T follicular helper cell (primary cell): Measurements from ENCODE around the gene TOP2B.

Experiments used
- DNase-seq: peaks from one replicate; pipeline ENCODE4 v3.0.0-alpha.2; 2020; ENCODE audit warnings: low read depth

Gene TOP2B

DNA sequence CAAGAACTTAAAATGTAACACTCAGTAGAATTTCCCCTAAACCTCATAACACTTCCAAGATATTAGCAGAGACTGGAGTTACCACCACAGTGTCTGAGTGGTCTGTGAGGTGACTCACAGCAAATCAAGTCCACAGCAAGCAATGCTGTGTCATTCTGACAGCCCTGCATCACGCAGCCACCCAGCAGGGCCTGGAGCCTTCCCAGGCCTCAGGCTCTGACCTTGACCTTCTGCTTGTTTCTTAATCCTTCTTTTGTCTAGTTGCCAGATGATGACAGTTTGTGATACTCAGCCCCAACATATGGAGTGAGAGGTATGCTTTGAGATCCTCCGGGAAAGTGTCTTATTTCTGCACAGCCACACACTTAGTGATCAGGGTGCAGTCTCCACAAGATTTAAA, 82.5 kb downstream of the TOP2B start:
- DNase-seq = no peak

DNA sequence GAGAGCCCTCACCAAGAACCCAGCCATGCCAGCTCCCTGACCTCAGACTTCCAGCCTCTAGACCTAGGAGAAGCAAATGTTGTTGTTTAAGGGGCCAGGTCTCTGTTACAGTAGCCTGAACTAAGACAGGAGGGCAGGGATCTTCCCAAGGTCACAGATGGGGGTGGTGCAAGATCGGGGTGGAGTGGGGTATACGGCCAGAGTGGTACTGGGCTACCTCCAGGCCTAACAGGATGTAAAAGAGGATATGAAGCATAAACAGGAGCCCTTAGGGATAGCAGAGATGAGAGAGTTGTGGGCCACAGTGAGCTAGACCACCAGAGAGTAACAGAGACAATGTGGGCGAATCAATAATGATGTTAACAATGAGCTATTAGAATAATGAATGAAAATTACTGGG, 82.9 kb downstream of the TOP2B start:
- DNase-seq = no peak

DNA sequence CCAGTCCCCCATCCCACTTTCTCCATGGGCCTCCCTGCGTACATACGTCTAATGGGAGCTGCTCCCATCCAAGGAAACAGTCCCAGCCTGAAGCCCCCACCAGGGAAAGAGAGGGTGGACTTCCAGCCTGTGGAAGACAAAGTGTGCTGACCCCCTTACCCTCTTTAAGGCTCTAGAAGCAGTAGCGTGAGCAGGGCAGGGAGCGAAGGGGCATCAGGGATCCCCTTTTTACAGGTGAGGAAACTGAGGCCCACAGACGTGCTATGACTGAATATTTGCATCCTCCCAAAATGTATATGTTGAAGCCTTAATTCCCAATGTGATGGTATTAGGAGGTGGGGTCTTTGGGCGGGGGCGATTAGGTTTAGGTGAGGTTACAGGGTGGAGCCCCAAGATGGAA, 83.4 kb downstream of the TOP2B start:
- DNase-seq = no peak

DNA sequence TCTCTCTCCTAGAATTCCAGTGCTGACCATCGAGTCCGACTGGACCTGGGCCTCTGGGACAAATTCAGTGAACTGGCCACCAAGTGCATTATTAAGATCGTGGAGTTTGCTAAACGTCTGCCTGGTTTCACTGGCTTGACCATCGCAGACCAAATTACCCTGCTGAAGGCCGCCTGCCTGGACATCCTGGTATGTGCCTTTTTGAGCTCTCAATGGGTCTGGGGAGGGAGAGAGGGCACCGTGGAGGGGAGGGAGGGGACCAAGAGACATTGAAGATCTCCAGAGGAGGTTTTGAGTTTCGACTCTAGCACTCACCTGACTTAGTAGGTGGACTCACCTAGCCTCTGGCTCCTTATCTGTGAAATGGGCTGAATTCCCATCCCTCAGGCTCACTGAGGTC, 84.2 kb downstream of the TOP2B start:
- no peak for DNase-seq

DNA sequence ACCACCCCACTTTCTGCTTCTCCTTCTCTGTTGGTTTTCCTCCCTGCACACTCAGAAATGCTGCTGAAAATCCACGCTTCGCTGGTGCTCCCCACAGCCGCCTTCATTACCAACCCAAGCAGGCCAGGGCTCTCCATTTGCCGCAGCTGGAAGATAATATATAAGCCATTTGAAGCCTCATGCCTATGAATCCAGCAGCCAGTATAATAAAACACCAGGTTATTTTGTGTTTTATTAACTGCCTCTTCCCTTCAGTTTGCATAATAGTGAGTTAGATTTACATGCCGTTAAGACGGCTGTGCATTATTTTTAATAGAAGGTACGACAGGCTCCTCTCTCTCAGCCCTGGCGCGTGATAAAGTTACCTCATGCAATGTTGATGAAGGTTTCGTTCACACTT, 86.6 kb downstream of the TOP2B start:
- DNase-seq = no peak

DNA sequence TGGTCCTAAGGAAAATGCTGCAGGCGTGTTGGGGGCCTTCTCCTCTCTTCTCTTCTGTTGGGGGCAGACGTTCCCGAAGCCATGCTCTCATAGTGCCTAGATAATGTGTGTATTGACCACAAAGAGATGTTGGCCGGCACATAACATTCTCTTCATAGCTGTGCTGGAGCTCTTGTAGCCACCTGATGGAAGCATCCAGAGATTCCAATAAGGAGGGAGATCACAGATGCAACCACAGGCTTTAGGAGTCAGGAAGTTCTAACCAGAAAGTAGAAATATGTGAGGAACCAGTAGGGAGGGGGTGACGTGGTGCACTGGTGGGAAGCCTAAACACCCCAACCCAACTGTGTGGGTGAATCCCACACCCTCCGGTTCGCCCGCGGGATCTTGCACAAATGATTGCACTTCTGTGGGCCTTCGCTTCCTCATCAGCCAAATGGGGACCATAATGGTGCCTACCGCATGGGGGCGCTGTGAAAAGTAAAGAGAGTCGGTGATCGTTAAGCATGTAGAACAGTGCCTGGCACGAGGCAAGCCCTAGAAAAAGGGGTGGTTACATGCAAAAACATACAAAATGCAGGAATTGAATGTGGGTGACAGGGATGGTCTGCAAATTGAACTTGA, 87.8 kb downstream of the TOP2B start:
- no peak for DNase-seq

DNA sequence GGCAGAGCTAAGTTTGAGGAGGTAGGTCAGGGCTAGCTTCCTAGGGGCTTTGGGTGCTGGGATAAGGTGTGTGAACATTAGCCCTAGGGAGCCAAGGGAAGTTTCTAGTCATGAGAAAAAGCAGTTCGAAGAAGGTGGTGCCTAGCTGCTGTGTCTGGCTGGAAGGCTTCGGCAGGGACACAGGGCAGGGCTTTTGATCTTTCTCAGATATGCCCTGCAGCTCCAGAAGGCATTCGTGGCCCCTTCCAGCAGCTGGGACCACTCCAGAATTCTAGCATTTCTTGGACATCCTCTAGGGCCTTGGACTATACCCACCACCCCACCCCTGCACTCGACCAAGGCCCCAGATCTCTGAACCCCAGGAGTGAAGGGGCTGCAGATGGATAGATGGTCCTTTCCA, 88.6 kb downstream of the TOP2B start:
- DNase-seq = no peak

DNA sequence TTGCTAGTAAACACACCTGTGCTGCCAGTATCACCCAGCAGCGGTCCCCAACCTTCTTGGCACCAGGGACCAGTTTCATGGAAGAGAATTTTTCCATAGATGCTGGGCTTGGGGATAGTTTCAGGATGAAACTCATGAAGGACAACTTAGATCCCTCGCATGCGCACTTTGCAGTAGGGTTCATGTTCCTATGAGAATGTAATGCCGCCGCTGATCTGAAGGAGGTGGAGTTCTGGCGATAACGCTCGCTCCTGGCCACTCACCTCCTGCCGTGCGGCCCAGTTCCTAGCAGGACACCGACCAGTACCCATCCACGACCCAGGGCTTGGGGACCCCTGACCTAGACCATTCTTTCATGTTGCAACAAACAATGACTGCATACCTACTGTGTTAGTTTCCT, 89.7 kb downstream of the TOP2B start:
- DNase-seq = no peak

DNA sequence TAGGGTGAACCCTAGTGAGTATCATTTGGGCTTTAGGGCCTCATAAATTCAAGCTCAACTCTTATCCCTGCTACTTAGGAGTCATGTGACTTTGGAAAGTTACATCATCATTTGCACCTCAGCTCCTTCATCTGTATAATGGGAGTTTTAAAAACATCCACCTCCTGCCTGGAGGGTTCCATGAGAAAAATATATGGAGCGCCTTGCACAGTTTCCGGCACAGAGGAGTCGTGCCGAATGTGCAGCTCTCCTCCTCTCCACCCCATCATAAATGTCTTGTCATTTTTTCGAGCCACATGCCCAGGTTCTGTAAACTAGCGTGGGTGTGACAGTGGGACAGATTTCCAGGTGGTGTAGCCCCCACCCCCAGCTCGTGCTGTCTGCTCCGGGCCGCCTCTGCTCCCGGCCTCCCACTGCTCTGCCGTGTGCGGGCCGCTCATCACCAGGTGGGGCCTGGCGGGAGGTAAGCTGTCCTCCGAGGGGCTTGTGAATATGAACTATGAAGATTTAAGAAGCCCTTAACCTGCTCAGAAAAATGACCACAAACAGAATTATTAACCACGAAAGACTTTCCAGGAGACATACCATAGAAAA, 90.4 kb downstream of the TOP2B start:
- DNase-seq = no peak

DNA sequence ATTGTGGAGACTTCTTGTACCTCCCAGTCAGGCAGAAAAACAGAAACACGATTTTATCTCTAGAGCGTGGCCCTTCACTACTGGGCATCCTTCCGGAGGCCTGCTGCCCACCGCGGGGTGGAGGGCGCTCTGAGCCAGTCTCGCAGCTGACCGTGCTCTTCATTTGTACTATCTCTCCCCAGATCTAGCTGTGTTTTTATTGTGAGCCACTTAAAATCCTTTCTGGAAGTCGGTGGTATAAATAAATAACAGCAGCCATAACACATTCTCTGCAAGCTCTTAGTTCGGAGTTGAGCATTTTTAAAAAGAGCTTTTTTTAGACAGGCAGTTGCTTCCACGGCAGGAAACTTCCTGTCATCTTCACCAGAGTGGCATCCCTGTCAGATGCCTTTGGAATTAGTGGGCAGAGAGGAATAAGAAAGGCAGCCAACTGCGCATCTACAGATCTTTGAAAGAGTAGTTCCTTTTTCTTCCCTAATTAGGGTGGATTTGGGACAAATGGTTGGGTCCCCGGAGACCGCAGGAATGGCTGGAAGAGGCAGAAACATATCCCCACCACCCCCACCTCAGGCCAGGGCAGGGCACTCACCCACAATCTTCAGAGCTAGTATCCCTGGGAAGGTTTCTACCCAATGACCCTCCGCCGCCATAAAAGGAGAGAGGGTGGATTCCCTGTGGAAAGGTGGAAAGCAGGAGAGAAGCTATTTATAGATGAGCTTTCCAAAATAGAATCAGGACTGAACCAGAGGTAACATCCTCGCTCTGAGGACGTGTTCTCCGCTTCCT, 91.1 kb downstream of the TOP2B start:
- DNase-seq = no peak

DNA sequence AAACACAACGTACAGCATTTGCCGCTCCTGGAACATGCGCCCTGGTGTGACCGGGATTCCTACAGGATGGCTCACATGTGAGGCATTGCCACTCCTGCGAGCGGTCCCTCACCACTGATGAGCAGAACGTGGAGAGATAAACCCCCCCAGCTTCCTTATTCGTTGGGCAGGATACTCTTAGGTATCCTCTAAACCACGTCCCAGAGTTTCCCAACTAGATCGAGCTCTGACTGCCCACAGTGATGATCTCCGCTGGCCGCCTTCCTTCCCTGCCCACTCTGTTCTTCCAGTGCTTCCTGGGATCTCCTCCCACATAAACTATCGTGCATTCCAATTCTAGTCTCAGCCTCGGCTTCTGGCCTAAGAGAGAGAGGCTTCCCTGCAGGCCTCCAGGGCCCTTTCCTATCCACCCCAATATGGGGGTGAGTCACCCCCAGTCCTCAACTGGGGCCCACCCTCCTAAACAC, 91.8 kb downstream of the TOP2B start:
- no peak for DNase-seq

DNA sequence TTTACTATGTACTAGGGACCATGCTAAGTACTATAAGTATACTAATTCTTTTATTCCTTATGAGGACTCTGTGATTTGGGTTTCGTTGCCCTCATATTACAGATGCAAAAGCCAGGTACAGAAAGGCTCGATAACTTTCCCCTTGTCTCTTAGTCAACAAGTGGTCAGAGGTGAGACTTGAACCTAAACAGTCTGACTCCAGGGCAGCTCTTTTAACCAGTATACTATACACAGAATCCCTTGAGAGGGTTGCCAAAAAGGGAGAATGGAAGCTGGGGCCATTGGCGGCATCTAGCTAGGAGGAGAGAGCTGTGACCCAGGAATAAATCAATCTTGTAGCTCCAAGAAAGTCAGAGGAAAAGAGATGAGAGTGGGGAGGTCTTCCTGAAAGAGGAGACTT, 92.4 kb downstream of the TOP2B start:
- DNase-seq = no peak

DNA sequence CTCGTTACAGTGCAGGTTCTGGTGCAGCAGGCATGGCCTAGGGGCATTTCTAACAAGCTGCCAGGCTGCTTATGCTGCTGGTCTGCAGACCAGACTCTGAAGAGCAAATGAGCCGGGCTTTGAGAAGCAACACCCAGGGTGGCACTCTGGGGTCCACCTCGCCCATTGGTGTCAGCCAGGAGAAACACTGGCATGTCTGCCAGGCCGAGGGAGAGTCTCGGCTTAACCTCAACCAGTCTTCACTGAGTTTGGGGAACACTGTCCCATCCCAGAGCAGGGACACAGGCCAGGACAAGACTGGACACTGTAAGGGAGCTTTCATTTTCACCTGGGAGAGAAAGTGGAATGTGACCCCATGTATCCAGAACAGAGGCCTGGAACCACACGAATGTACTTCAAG, 93.4 kb downstream of the TOP2B start:
- DNase-seq = no peak

DNA sequence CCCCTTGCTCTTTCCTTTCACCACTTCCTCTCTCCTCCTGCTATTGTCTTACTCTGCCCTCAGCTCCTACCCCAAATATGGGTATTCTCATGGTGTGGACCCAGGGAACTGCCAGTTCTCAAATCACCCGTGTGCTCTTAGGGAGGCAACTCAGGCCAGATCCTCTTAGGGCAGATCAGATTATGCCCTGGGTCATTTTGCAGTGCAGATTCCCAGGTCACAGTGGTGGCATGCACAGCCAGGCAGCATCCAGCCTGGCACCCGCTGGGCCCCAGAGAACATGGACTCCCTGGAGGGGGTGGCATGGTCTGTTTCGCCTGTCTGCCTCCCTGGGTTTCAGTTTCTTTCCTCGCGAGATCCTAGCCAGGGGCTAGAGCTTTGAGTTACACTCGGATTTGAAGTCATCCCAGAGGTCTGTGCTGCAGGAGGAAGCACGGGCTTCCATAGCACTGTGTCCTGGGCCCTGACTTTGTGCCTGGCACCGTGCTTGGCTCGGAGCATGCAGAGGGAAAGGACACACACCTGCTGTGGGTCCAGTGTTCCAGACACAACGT, 96.1 kb downstream of the TOP2B start:
- DNase-seq = no peak

DNA sequence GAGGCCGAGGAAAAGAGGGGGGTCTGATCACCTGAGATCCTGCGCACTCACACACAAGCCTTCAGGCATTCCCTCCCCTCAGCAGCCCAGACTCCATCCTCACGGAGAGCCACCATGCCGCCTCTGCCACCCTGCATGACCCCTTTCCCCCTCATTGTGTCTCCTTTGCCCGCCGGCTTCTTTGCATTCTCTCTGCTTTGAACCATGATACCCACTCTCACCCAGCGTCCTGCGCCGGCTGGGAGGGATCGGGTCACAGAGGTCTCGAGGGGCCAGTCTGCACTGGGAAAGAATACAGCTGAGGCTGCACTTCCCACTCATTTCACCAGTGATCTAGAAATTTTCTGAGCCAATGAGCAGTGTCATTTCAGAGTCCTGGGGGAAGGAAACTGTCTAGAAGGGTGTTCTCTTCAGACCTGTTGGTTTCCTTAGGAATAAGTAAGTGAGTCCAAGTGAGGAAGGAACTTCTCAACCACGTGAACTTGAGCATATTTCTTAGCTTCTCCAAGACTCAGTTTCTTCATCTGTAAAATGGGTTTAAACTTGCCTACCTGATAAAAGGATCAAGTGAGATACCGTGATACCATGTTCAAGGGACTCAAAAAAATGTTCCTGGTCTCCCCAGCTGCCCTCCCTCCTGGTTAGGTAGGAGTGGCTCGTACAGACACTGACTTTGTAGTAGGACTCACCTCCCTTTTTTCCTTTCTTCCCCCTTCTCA, 96.7 kb downstream of the TOP2B start:
- no peak for DNase-seq

DNA sequence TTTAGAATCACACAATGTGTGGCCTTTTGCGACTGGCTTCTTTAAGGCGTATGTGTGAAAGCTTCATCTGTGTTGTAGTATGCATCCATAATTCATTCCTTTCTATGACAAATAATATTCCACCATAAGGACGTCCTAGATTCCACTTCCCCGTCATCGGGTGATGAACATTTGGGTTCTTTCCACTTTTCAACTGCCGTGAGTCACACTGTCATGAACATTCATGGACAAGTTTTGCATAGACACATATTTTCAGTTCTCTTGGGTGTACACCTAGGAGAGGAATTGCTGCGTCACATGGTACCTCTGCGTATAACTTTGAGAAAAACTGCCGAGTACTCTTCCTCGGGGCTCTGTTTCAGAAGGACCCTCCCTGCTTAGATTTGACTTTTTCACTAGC, 97.3 kb downstream of the TOP2B start:
- no peak for DNase-seq

DNA sequence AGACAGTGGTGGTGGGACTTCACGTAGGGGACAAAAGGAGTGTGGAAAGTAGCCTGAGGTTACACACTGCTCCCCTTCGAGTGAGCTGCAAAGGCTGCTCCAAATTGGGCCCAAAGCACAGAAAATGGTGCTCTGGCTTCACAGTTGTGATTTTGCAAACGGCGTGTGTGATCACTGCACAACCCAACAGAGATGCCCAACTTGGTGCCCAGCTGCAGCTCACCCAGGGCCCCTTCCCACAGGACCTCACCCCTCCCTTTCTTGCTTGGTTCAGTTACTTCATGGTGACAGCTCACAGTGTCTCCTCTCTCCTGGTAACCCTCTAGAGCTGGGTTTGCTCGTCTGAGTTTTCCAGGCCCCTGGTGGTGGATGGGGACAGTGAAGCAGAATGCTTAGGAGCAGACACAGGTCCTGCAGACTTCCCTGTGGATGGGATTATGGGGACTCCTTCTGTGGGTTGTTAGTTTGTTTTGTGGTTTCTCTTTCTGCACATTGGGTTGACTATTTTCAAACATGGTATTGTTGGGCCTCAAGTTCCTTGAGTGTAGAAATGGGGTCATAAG, 98.3 kb downstream of the TOP2B start:
- DNase-seq = no peak

DNA sequence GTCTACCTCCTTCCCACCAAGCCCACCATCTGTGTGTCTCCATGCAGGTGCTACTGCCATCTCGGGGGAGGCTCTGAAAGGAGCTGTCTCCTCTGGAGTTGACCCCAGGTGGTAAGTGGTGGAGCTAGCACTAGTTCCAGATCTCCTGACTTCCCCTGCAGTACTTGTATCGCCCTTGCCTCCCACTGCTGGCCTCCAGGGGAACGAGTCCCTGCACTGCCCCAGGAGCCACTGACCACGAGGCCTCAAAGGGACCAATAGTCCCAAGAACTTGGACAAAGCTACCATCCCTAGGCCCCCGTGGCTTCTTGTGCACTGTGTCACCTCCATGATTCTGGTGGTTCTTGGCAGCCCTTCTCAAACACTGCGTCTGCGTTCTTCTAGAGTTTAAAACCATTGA, 98.9 kb downstream of the TOP2B start:
- DNase-seq = no peak

DNA sequence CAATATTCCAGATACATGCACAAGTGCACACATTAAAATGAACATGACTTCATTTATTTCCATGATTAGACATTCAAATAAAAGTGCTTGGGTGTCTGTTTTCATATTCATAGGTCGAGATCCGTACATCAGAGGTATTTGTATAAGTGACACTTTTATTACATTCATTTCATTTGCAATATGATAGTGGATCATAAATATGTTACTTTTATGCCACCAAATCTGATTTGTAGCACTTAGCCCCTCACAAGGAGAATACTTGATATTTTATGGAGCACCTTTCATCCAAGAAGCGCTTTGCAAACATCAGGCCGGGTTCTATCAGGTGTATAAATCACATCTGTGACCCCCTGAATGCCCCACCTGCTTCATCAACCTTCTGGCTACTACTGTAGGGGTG, 100.6 kb downstream of the TOP2B start:
- no peak for DNase-seq

DNA sequence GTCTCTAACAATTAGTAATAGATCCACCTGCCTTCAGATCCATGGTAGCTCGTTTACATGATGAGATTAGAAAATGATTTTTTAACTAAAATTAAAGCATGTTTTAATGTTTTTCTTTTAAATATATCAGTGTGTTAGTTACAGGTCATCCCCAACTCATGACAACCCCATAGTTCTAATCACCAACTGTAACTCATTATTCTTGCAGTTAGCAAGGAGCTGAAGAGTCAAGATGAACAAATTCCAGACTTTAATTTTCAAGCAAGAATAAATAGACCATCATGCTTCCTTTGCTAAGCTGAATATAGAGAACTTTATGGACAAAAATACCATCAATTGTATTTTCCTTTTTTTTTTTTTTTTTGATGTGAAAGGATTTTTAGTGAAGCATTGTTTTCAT, 101.1 kb downstream of the TOP2B start:
- no peak for DNase-seq

DNA sequence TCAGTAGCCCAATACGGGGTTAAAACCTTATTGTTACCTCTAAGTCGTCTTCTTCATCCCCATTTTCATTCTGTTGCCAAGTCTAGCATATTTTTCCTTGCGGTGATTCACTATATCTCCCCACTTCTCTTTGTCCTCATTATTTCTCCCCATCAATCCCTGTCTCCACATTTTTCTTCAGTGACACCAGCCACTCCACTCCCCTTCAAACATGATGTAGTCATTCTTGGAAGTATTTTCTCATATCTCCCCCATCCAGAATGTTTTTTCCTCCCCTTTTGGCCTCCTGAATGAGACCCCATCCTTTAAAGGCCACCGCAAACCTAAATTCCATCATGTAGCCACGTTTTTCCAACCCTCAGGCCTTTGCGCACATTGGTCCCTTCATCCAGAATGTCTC, 105.9 kb downstream of the TOP2B start:
- no peak for DNase-seq

DNA sequence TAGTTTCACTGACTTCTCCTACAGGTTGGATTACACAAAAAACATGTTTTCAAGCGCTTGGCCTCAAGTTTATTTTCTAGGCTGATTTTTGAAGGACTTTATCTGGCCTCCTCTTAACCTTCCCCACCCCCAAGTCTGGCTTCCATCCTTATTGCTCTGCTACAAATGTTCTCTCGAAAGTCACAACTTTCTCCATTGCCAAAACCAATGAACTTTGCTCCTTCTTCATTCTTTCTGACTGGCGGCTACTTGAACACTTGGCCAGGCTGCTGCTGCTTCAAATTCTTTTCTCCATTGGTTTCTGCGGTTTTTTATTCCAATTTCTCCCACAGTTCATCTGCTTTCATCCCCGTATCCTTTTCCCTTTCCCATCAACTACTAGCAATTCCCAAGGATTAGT, 106.6 kb downstream of the TOP2B start:
- no peak for DNase-seq
